AG08395 (cell line): ENCODE measurements around the gene FHL5.
"Not testable (repeated sequence)": the region's sequence is repeated elsewhere in the genome, so short reads cannot be mapped to it uniquely, and the experiment has no call there.

Experiments used
- DNase-seq: peaks from one replicate; pipeline ENCODE4 v3.0.0; 2012; ENCODE audit warnings: mixed read lengths, low spot score

Gene FHL5

DNA sequence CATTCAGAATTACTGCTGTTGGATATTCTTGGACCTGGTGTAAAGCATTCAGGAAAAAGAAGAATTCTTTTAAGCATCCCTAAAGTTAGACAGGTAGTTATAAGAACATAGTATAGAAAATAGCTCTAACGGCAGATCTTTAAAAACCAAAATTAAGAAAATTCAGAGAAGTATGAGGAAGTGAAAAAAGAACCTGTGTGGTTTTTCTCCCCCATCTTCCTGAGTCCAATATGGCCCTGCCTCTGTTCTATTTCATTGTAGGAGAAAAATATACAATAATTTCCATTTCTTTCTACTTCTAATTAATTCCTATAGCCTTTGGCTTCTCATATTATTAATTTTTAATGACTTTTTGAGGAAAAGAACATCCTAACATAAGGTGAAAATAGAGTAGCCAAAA, 47.1 kb downstream of the FHL5 start:
- DNase-seq = no peak

- no peak for DNase-seq
These were observed 48.5 kb downstream of the FHL5 start for GRCh38 chr6:96611342-96611991.

DNA sequence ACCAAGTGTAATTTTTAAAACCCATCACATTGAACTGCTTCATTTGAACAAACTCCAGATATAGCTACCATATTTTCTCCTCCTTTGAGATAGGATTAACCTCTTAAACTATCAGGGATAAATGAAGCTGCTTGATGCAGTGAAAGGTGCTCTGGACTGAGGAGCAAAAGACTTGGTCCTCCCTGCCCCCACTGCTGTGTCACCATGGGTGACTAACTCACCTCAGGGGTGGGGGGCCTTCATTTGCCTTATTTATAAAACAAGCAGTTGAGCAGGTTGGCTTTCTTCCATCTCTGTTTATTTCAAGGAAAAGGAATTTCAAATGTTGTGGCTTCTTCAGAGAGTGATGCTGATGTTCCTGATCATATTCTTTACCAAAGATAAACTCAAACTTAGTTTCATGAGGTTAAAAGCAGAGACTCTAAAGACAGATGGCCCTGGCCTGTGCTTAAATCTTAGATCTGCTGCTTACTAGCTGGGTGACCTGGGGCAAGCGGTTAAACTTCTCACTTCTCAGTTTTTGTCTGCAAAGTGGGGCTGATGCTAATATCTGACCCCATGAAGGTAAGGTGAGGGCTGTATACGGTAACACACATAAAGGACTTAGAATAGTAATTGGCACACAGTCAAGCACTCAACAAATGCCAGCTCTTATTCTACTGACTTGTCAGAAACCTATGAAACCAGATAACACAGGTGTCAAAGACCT, 50.5 kb downstream of the FHL5 start:
- no peak for DNase-seq

DNA sequence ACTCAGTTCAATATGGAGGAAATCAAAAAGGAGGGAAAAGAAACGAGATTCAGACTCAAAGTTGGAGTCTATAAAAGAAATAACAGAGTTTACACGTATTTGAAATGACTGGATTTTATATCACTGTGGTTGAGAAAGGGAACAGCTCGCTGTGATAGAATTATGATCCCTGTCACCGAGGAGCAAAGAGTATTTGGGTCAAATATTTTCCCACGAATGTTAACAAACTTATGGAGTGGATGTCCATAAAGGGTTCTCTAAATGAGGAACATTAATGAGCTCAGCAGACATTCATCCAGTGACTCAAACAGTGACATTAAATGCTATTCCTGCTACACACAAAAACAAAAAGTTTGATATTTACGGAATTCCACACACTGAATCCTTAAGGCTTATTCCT, 57.9 kb downstream of the FHL5 start:
- no peak for DNase-seq

DNA sequence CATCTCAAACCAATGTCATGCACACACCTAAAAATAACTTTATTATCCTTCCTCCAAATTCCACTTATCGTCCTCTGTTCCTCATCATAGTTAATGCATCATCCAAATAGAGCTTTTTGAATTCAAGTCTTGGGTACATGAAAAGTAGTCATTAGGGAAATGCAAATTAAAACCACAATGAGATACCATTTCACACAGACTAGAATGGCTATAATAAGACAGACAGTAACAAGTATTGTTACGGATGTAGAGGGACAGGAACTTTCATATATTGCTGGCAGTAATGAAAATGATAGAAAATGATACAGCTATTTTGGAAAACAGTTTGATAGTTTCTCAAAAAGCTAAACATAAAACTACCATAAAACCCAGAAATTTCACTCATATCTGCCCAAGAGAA, 59.1 kb downstream of the FHL5 start:
- DNase-seq = no peak

DNA sequence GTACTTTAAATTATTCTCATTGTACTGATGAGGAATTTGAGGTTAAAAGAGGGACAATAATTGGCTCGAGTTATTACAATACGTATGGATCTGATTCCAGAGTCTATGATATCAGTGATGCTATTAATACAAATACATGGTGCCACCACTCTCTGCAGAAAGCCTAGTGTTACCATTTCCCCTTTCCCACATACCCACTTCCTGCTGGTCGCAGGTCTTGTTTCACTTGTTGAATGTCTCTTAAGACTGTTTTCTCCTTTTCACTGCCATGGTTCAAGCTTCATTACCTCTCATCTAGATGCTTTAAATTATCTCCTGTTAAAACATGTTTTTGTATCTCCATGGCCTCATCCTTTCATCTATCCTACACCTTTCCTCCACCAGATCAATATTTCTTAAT, 62.0 kb downstream of the FHL5 start:
- DNase-seq = no peak

GRCh38 chr6:96626759-96627364, 63.9 kb downstream of the FHL5 start:
- peak; percentile 30 for DNase-seq

- no peak for DNase-seq
These were observed 68.3 kb downstream of the FHL5 start for GRCh38 chr6:96631248-96631647.

DNA sequence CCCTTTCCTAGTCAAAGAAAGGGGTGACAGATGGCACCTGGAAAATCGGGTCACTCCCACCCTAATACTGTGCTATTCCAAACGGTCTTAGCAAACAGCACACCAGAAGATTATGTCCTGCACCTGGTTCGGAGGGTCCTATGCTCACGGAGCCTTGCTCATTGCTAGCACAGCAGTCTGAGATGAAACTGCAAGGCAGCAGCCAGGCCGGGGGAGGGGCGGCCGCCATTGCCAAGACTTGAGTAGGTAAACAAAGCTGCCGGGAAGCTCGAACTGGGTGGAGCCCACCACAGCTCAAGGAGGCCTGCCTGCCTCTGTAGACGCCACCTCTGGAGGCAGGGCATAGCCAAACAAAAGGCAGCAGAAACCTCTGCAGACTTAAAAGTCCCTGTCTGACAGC, 75.1 kb downstream of the FHL5 start:
- DNase-seq = not testable (repeated sequence)

GRCh38 chr6:96645106-96645505, 82.2 kb downstream of the FHL5 start:
- no peak for DNase-seq

DNA sequence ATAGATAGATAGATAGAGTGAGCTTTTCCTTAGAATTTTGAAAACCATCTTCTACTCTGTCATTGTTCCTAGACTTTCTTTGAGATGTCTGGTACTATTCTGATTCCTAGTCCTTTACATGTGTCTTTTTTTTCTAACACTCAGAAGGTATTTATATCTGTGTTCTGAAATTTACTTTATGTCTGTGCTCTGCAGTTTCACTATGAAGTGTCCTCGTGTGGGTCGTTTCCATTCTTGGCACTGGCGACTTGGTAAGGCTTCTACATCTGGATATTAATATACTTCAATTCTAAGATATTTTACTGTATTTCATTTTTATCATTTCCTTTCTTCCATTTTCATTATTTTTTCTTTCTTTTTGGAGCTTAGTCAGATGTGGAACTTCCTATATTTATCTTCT, 87.0 kb downstream of the FHL5 start:
- DNase-seq = no peak

DNA sequence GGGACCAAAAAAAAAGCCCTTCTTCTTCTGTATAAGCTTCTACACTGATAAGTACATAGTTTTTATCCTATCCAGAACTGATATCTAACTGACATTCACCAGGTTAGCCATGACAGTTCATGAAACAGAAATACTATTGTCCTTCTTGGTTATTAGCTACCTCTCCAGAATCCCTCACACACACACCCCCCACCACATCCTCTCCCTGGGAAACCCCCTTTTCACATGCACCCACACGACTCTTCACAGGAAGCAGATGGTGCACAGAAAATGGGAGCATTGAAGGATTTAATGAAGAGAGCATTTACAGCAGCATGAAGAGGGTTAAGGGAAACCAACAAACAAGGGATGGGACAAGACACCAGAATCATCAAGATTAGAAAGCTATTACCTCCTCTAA, 88.9 kb downstream of the FHL5 start:
- no peak for DNase-seq

DNA sequence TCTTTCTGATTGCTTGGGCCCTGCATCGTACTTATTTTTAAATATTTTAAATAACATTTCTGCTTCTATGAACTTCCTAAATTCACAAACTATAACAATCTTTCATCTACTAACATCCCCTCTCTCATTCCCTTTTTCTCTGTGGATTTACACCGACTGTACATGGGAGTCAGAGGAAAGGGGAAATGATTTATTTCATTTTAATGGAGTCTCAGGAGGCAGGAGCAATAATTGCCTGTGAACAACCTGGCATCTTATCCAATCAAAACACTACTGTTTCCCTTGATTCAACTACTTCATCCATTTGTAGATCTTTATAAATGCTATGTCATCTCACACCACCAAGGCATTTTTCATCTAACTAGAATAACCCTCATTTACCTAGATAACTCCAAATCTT, 89.6 kb downstream of the FHL5 start:
- no peak for DNase-seq

DNA sequence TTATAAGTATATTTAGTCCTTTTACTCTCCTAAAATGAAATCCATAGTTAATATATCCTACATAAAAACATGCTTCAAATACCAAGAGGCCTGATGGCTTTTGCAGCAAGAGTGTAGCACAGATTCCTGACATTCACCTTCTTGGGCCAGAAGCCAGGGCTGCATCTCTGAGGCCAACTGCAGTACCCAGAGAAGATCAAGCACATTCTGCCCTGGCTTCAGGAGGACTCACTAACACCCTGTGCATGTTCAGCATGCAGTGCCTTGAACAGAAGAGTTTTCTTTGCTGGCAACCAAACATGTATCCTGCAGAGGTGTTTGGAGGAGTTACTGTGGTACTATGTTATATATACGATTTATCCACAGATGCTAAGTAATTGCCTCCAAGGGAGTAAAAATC, 90.3 kb downstream of the FHL5 start:
- no peak for DNase-seq

DNA sequence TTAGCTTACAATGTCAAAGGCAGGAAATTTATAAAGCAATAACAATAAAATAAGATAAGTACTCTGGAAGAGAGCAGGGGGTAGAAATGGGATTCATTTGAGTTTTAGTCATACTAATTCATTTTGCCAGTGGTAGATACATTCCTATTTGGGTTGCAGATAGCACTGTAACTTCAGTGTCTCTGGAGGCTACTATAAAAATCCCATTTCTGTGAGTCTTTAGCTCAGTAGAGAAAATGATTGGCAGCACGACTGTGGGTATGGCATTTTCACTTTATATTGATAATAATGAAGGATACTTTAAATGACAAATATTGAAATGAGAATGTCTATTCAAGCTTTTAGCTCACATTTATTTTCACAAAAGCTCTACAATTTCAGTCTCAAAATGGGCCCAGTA, 93.6 kb downstream of the FHL5 start:
- DNase-seq = no peak

DNA sequence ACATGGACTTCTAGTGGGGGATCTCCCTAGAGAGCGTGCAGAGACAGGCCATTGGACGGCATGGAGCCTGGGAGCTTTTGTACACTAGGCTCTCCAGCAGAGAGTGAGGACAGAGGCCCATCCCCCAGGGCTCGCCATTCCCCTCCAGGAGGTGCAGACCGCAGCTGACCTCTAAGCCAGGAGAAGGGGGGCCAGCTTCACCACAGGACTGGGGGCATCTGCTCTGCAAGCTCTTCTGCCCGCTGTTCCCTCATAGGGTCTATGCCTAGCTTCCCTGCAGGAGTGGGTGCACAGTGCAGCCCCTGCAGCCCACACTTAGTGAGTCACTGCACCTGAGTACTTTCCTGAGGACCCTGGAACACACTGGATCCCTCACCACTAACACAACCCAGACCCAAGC, 94.4 kb downstream of the FHL5 start:
- no peak for DNase-seq

GRCh38 chr6:96659084-96659845, 96.3 kb downstream of the FHL5 start:
- DNase-seq = no peak
